Hematopoietic multipotent progenitor cell treated with erythropoietin and hydrocortisone succinate and interleukin-3 and kit ligand, for 17 days (in vitro differentiated cells): ENCODE data around the gene TNF.
A peak's percentile ranks its signal among the peaks of the same experiment; 100 is the strongest.

Experiments
- DNase-seq: peaks from one replicate; pipeline ENCODE4 v3.0.0-alpha.2; 2015; ENCODE audit warnings: low spot score

The TNF gene

GRCh38 chr6:31575335-31575901 is at the start of gene TNF:
TNF (plus strand) TSS chr6:31575565; CDS start chr6:31575742, 177 bp downstream.
- DNase-seq = no peak

GRCh38 chr6:31525932-31526591 is 49.3 kb upstream of the TNF start:
- peak; percentile 26 for DNase-seq

GRCh38 chr6:31528307-31528777 is 47.0 kb upstream of the TNF start:
- no peak for DNase-seq

- no peak for DNase-seq
Measured at GRCh38 chr6:31528821-31529328, 46.5 kb upstream of the TNF start, which contains the start of gene MCCD1. MCCD1 (plus strand) TSS chr6:31528962; CDS start chr6:31529015, 53 bp downstream.

- no peak for DNase-seq
Measured at GRCh38 chr6:31529329-31530150, 45.8 kb upstream of the TNF start.

GRCh38 chr6:31530659-31531058 is 44.7 kb upstream of the TNF start:
- DNase-seq = no peak

- DNase-seq = no peak
Measured at GRCh38 chr6:31531162-31531561, 44.2 kb upstream of the TNF start.

GRCh38 chr6:31531771-31532643 is 43.4 kb upstream of the TNF start:
- DNase-seq = no peak

- DNase-seq = no peak
Measured at GRCh38 chr6:31532644-31533454, 42.5 kb upstream of the TNF start.

- no peak for DNase-seq
Measured at GRCh38 chr6:31533455-31533841, 41.9 kb upstream of the TNF start.

GRCh38 chr6:31534011-31534410 is 41.4 kb upstream of the TNF start:
- no peak for DNase-seq

- no peak for DNase-seq
Measured at GRCh38 chr6:31534521-31535040, 40.8 kb upstream of the TNF start.

- DNase-seq = no peak
Measured at GRCh38 chr6:31535538-31536324, 39.6 kb upstream of the TNF start.

- no peak for DNase-seq
Measured at GRCh38 chr6:31538805-31539400, 36.5 kb upstream of the TNF start.

- no peak for DNase-seq
Measured at GRCh38 chr6:31540640-31541039, 34.7 kb upstream of the TNF start.

GRCh38 chr6:31541059-31541657 is 34.2 kb upstream of the TNF start:
- no peak for DNase-seq

GRCh38 chr6:31541658-31542521 is 33.5 kb upstream of the TNF start, which contains the start of gene DDX39B:
DDX39B (minus strand) TSS chr6:31542003; CDS start chr6:31540532, 1,471 bp downstream.
- DNase-seq = peak; percentile 97

GRCh38 chr6:31543639-31544038 is 31.7 kb upstream of the TNF start:
- no peak for DNase-seq
